Esophagus muscularis mucosa (tissue), 3 donors: ENCODE results near the gene AHCY.

Experiments
- POLR2A ChIP-seq: fragments of 450-650 bp; IDR thresholded peaks from one replicate; pipeline ENCODE4 v1.6.1; 2017; ENCODE audit warnings: antibody characterized with exemption, moderate library complexity, mild to moderate bottlenecking, low read depth
- TF ChIP-seq, protein P1 (sequence below), 3 experiments: fragments of 200-600 bp in 2 of 3; fragments of 450-650 bp in 1 of 3; sonication (generic) in 2 of 3; IDR thresholded peaks; one replicate each; pipeline ENCODE4 v1.5.1; 2017 to 2019; ENCODE audit warnings: antibody characterized with exemption in 3 of 3, mild to moderate bottlenecking in 2 of 3, moderate library complexity in 1 of 3

DNA sequence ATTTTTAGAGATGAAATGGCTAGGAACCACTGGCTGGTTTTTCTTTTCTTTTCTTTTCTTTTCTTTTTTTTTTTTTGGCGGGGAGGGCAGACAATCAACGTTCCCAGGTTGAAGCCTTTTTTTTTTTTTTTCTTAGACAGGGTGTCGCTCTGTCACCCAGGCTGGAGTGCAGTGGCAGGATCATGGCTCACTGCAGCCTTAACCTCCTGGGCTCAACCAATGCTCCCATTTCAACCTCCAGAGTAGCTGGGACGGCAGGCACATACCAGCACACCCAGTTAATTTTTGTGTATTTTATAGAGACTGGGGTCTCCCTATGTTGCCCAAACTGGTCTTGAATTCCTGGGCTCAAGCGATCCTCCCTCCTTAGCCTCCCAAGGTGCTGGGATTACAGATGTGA, 41.1 kb upstream of the AHCY start:
- TF ChIP-seq, protein P1, sequence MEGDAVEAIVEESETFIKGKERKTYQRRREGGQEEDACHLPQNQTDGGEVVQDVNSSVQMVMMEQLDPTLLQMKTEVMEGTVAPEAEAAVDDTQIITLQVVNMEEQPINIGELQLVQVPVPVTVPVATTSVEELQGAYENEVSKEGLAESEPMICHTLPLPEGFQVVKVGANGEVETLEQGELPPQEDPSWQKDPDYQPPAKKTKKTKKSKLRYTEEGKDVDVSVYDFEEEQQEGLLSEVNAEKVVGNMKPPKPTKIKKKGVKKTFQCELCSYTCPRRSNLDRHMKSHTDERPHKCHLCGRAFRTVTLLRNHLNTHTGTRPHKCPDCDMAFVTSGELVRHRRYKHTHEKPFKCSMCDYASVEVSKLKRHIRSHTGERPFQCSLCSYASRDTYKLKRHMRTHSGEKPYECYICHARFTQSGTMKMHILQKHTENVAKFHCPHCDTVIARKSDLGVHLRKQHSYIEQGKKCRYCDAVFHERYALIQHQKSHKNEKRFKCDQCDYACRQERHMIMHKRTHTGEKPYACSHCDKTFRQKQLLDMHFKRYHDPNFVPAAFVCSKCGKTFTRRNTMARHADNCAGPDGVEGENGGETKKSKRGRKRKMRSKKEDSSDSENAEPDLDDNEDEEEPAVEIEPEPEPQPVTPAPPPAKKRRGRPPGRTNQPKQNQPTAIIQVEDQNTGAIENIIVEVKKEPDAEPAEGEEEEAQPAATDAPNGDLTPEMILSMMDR (IDR thresholded peaks at IDR 0.05), result no peak
- no peak for TF ChIP-seq POLR2A
